Measurements from ENCODE around the gene PAWR.

GRCh38 chr12:79585147-79585546, 105.6 kb downstream of the PAWR start:
- no peak for TF ChIP-seq HDAC2 (IDR thresholded peaks at IDR 0.05)
- no peak for TF ChIP-seq ZNF512 (tag; IDR thresholded peaks at IDR 0.05)
- TF ChIP-seq ZZZ3 (IDR thresholded peaks at IDR 0.05) = no peak
- no peak for TF ChIP-seq BRCA1 (IDR thresholded peaks at IDR 0.05)
- TF ChIP-seq BRCA1 (CRISPR knock-in tag; IDR thresholded peaks at IDR 0.05) = no peak
- no peak for TF ChIP-seq SMAD2 (IDR thresholded peaks at IDR 0.05; ENCODE audit: low read depth, low read length)
- TF ChIP-seq THAP7 (CRISPR knock-in tag; IDR thresholded peaks at IDR 0.05) = no peak
- TF ChIP-seq CTCF (IDR thresholded peaks at IDR 0.05 in 2 of 3, conservative IDR thresholded peaks at IDR 0.05 in 1 of 3; ENCODE audit: insufficient read depth in 2 of 3, low read depth in 1 of 3, low read length in 3 of 3) = no peak
- no peak for TF ChIP-seq CBX1 (IDR thresholded peaks at IDR 0.05; ENCODE audit: low read depth)
- TF ChIP-seq MECOM (CRISPR knock-in tag; IDR thresholded peaks at IDR 0.05) = no peak
- no peak for TF ChIP-seq YY1 (IDR thresholded peaks at IDR 0.05; ENCODE audit: borderline replicate concordance in 1 of 3, control insufficient read depth in 1 of 3, extremely low read depth in 1 of 3, insufficient read depth in 3 of 3, insufficient read length in 1 of 3, insufficient replicate concordance in 2 of 3, low read depth in 1 of 3, low read length in 2 of 3)
- TF ChIP-seq POLR2A (conservative IDR thresholded peaks at IDR 0.05) = no peak
- no peak for TF ChIP-seq ZNF318 (IDR thresholded peaks at IDR 0.05; ENCODE audit: borderline replicate concordance in 1 of 2, low read depth in 1 of 2)

Data from K562 (cell line).